Neural cell (in vitro differentiated cells): ENCODE results near the gene BFSP1. TPM values are rescaled to one million over a fixed set of nuclear protein-coding genes. Genes with fewer than 3 reads are reported as not detected.
A peak's percentile ranks its signal among the peaks of the same experiment; 100 is the strongest.

Source experiments
- H2AFZ ChIP-seq: fragments of 200-600, 300-800 bp; sonication (generic), shearing (Covaris generic); 2 replicates; pipeline ENCODE4 v1.6.0; 2014; ENCODE audit warnings: low read depth, mild to moderate bottlenecking, antibody characterized with exemption, low read length, moderate library complexity
- H3F3A ChIP-seq: fragments of 200-600 bp; shearing (Covaris generic); 2 replicates; pipeline ENCODE4 v1.6.1; 2016; ENCODE audit warnings: mild to moderate bottlenecking, moderate library complexity, mixed read lengths, antibody characterized with exemption, low read length; ENCODE audit not compliant: insufficient read depth, poor library complexity, severe bottlenecking
- H3K27ac ChIP-seq: fragments of 200-600, 300-800 bp; sonication (generic), shearing (Covaris generic); 2 replicates; pipeline ENCODE4 v1.5.1; 2014; ENCODE audit warnings: mild to moderate bottlenecking, low read length, moderate library complexity
- H3K27me3 ChIP-seq: fragments of 300-800, 200-600 bp; sonication (generic), shearing (Covaris generic); 2 replicates; pipeline ENCODE4 v1.6.0; 2014; ENCODE audit warnings: mild to moderate bottlenecking, low read depth, low read length, moderate library complexity; ENCODE audit not compliant: insufficient read depth
- H3K36me3 ChIP-seq: fragments of 300-800, 200-600 bp; sonication (generic), shearing (Covaris generic); 2 replicates; pipeline ENCODE4 v1.5.1; 2014; ENCODE audit warnings: mild to moderate bottlenecking, antibody characterized with exemption, low read length, moderate library complexity; ENCODE audit not compliant: insufficient read depth
- H3K4me2 ChIP-seq: fragments of 300-800, 200-600 bp; sonication (generic), shearing (Covaris generic); 2 replicates; pipeline ENCODE4 v1.6.0; 2014; ENCODE audit warnings: mild to moderate bottlenecking, low read length
- H3K4me3 ChIP-seq: fragments of 300-800, 200-600 bp; sonication (generic), shearing (Covaris generic); 2 replicates; pipeline ENCODE4 v1.5.1; 2014; ENCODE audit warnings: mild to moderate bottlenecking, low read length, moderate library complexity
- H3K79me2 ChIP-seq: fragments of 200-600 bp; shearing (Covaris generic); replicated peaks from 2 replicates; pipeline ENCODE4 v1.6.0; 2014; ENCODE audit warnings: mild to moderate bottlenecking, low read length, moderate library complexity; ENCODE audit not compliant: insufficient read depth
- H3K9ac ChIP-seq: fragments of 300-800, 200-600 bp; sonication (generic), shearing (Covaris generic); 2 replicates; pipeline ENCODE4 v1.6.1; 2016; ENCODE audit warnings: mild to moderate bottlenecking, low read length, mixed read lengths
- H3K9me2 ChIP-seq: fragments of 200-600 bp; shearing (Covaris generic); 2 replicates; pipeline ENCODE4 v1.6.1; 2016; ENCODE audit warnings: mild to moderate bottlenecking, low read length, mixed read lengths; ENCODE audit not compliant: insufficient read depth
- H3K9me3 ChIP-seq: fragments of 200-600, 300-800 bp; sonication (generic), shearing (Covaris generic); 2 replicates; pipeline ENCODE4 v1.6.1; 2016; ENCODE audit warnings: mild to moderate bottlenecking, mixed run types, low read length, moderate library complexity, mixed read lengths
- H4K20me1 ChIP-seq: fragments of 200-600 bp; shearing (Covaris generic); 2 replicates; pipeline ENCODE4 v1.6.1; 2016; ENCODE audit warnings: mild to moderate bottlenecking, mixed run types; ENCODE audit not compliant: insufficient read depth
- EP300 ChIP-seq: fragments of 450-650 bp; conservative IDR thresholded peaks from 2 replicates; pipeline ENCODE4 v1.6.1; 2014; ENCODE audit warnings: antibody characterized with exemption, mild to moderate bottlenecking, moderate library complexity; ENCODE audit not compliant: poor library complexity, severe bottlenecking
- EZH2 ChIP-seq: fragments of 200-600, 300-800 bp; shearing (Covaris generic), sonication (generic); IDR thresholded peaks from 2 replicates; pipeline ENCODE4 v1.6.1; 2014; ENCODE audit warnings: antibody characterized with exemption, low read length, borderline replicate concordance, mild to moderate bottlenecking; ENCODE audit not compliant: insufficient read depth, poor library complexity, severe bottlenecking
- MXI1 ChIP-seq: fragments of 450-650 bp; conservative IDR thresholded peaks from 2 replicates; pipeline ENCODE4 v1.6.1; 2014; ENCODE audit warnings: antibody characterized with exemption, mild to moderate bottlenecking; ENCODE audit not compliant: poor library complexity, severe bottlenecking
- POLR2AphosphoS5 ChIP-seq: IDR thresholded peaks from 2 replicates; pipeline ENCODE4 v1.6.1; 2012
- RAD21 ChIP-seq: fragments of 450-650 bp; conservative IDR thresholded peaks from 2 replicates; pipeline ENCODE4 v1.6.1; 2014; ENCODE audit warnings: antibody characterized with exemption, mild to moderate bottlenecking, moderate library complexity
- REST ChIP-seq: IDR thresholded peaks from 2 replicates; pipeline ENCODE4 v1.6.1; 2012; ENCODE audit warnings: borderline replicate concordance
- SMC3 ChIP-seq: fragments of 450-650 bp; conservative IDR thresholded peaks from 2 replicates; pipeline ENCODE4 v1.6.1; 2014; ENCODE audit warnings: antibody characterized with exemption, mild to moderate bottlenecking, moderate library complexity; ENCODE audit not compliant: poor library complexity
- TAF1 ChIP-seq: IDR thresholded peaks from 2 replicates; pipeline ENCODE4 v1.6.1; 2012; ENCODE audit warnings: low read depth
- polyA plus RNA-seq: library from polyadenylated mRNA; depleted of rRNA; stranded (reverse); fragments of >200 nt; gene quantifications from 2 replicates; pipeline ENCODE4 v1.2.3, GENCODE V29; 2014
- TF ChIP-seq, protein P1 (sequence below): fragments of 450-650 bp; IDR thresholded peaks from 2 replicates; pipeline ENCODE4 v1.5.1; 2014; ENCODE audit warnings: antibody characterized with exemption, mild to moderate bottlenecking, moderate library complexity; ENCODE audit not compliant: poor library complexity, severe bottlenecking

BFSP1 gene
- polyA plus RNA-seq, 1 donor from 2014 or later: 1.3 TPM

DNA sequence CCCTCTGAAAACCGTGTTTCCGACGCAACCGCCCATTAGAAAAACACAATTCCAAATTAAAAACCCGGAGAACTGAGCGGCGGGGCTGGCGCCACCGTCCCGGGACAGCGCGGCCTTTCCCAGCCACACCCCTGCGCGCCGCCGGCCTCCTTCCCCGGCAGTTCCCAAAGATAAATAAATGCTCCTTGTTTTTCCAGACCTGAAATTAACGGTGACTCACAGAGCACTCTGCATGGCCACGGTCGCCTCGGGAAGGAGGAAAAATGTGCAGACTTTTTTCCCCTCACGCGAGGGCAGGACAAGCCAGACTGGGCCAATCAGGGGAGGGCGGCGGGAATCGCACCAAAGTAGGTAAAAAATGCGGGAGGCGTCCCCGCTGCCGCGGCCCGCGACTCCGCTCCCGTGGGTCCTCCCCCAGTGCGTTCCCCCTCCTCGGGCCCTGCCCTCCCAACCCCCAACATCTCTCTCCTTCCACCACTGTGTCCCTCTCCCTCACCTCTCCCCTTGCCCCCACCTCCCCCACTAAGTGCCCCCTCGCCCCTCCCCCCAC, 37.9 kb upstream of the BFSP1 start:
- Histone ChIP-seq H3K79me2 (peaks cover 34% of the 10 kb centered on the region), H3K9me3 (no peaks in the 10 kb centered on the region), H3K4me2 (peak overlapping the region; percentile 70), H3K27me3 (peaks cover 3% of the 10 kb centered on the region), H3K9me2 (no peaks in the 10 kb centered on the region), H2AFZ (no peak overlapping the region), H3K9ac (peak overlapping the region; percentile 99), H3K4me3 (peak overlapping the region; percentile 100), H4K20me1 (peaks cover 15% of the 10 kb centered on the region), H3K27ac (no peak overlapping the region), H3K36me3 (no peaks in the 10 kb centered on the region), H3F3A (peaks cover 4% of the 10 kb centered on the region)
- no peak for TF ChIP-seq SMC3
- TF ChIP-seq REST: peak; percentile 54
- TF ChIP-seq EZH2: no peak
- peak; percentile 51 for TF ChIP-seq POLR2AphosphoS5
- TF ChIP-seq TAF1: peak; percentile 19

DNA sequence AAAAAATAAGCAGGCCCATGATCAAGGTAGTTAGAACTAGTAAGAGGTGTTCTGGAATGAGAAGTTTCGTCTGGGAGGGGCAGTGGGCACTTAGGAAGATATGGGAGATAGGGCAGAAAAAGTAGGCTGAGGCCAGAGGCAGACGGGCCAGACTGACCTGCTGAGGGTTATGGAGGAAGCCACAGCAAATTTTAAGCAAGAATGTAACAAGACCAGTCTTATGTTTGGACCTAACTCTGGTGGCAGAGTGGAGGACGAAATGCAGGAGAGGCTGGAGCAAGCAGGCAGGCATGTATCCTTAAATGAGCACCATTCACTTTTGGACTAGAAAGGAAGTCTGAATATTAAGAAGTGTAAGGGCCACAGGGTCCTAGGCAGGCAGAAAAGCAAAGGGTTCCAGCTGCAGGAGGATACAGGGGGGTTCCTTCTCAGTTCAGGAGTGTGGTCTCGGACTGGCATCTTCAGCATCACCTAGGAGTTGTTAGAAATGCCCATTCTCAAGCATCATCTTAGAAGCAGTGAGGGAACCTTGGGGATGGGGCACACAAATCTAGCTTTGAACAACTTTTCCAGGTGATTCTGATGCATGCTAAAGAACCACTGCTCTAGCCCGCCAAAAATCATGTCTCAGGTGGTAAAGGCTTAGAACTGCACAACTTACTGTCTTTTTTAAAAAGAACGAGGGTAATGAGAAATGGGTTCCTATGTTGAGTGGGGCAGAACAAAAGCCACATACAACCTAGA, 37.0 kb upstream of the BFSP1 start:
- Histone ChIP-seq H3K79me2 (peaks cover 26% of the 10 kb centered on the region), H3K9me2 (no peaks in the 10 kb centered on the region), H3F3A (peaks cover 4% of the 10 kb centered on the region), H3K36me3 (no peaks in the 10 kb centered on the region), H4K20me1 (peaks cover 12% of the 10 kb centered on the region), H3K9ac (peak overlapping the region; percentile 99), H3K27me3 (peaks cover 3% of the 10 kb centered on the region), H3K4me3 (peak overlapping the region; percentile 100), H3K27ac (no peak overlapping the region), H3K4me2 (no peak overlapping the region), H2AFZ (no peak overlapping the region), H3K9me3 (no peaks in the 10 kb centered on the region)
- TF ChIP-seq EP300 (no peak), RAD21 (no peak), POLR2AphosphoS5 (no peak), EZH2 (no peak), MXI1 (no peak), SMC3 (no peak), TAF1 (no peak), REST (no peak)
- TF ChIP-seq, protein P1, sequence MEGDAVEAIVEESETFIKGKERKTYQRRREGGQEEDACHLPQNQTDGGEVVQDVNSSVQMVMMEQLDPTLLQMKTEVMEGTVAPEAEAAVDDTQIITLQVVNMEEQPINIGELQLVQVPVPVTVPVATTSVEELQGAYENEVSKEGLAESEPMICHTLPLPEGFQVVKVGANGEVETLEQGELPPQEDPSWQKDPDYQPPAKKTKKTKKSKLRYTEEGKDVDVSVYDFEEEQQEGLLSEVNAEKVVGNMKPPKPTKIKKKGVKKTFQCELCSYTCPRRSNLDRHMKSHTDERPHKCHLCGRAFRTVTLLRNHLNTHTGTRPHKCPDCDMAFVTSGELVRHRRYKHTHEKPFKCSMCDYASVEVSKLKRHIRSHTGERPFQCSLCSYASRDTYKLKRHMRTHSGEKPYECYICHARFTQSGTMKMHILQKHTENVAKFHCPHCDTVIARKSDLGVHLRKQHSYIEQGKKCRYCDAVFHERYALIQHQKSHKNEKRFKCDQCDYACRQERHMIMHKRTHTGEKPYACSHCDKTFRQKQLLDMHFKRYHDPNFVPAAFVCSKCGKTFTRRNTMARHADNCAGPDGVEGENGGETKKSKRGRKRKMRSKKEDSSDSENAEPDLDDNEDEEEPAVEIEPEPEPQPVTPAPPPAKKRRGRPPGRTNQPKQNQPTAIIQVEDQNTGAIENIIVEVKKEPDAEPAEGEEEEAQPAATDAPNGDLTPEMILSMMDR: no peak
